Lung (tissue), 12 donors: ENCODE measurements around the gene GLB1L3. TPM values are rescaled to one million over a fixed set of nuclear protein-coding genes. Genes with fewer than 3 reads are reported as not detected.

Experiments used
- ATAC-seq: fragments of 200-7000 bp; cut with Tn5 transposase; one replicate; pipeline ENCODE4 v1.9.1; 2020; ENCODE audit warnings: moderate number of reproducible peaks; ENCODE audit not compliant: insufficient read depth, low FRiP score
- DNase-seq, 3 donors: peaks; one replicate each; pipeline ENCODE4 v3.0.0-alpha.2; 2013 to 2017
- H3K27ac ChIP-seq, 2 donors: one replicate each; pipeline ENCODE4 v1.5.1; 2013; ENCODE audit warnings: mild to moderate bottlenecking in 2 of 2, moderate library complexity in 2 of 2, control low read depth in 1 of 2, inconsistent platforms in 1 of 2, low read depth in 1 of 2, low read length in 1 of 2
- H3K27me3 ChIP-seq, 3 donors: one replicate each; pipeline ENCODE4 v1.5.1; 2013; ENCODE audit warnings: low read length in 2 of 3; ENCODE audit not compliant: control insufficient read depth in 3 of 3, insufficient read depth in 3 of 3
- H3K36me3 ChIP-seq, 4 donors: one replicate each; pipeline ENCODE4 v1.5.1; 2013; ENCODE audit warnings: low read length in 4 of 4, mild to moderate bottlenecking in 1 of 4, moderate library complexity in 1 of 4; ENCODE audit not compliant: control insufficient read depth in 4 of 4, insufficient read depth in 4 of 4
- H3K4me1 ChIP-seq, 5 donors: one replicate each; pipeline ENCODE4 v1.5.1; 2013; ENCODE audit warnings: low read length in 5 of 5, mild to moderate bottlenecking in 2 of 5, moderate library complexity in 1 of 5; ENCODE audit not compliant: control insufficient read depth in 5 of 5, insufficient read depth in 5 of 5
- H3K4me3 ChIP-seq: one replicate; pipeline ENCODE4 v1.5.1; 2013; ENCODE audit warnings: mild to moderate bottlenecking, control low read depth, moderate library complexity
- H3K9ac ChIP-seq, 2 donors: one replicate each; pipeline ENCODE4 v1.5.1; 2013; ENCODE audit warnings: low read length in 2 of 2, control low read depth in 1 of 2; ENCODE audit not compliant: insufficient read depth in 1 of 2
- H3K9me3 ChIP-seq, 4 donors: one replicate each; pipeline ENCODE4 v1.5.1; 2013; ENCODE audit warnings: low read length in 3 of 4, mild to moderate bottlenecking in 1 of 4, moderate library complexity in 1 of 4; ENCODE audit not compliant: control insufficient read depth in 4 of 4, insufficient read depth in 3 of 4
- WGBS, 2 donors: extraction: QIAGEN DNeasy Blood & Tissue Kit; methylation state at CpG; one replicate each; pipeline ENCODE4 v1.1.7; 2013; 5-methylcytosine and 5-hydroxymethylcytosine counted together
- polyA plus RNA-seq, 2 donors: library from polyadenylated mRNA; stranded (reverse); fragments of 200-250 nt; gene quantifications; one replicate each; pipeline ENCODE4 v1.2.1, GENCODE V29; 2013
- total RNA-seq, 2 donors: library from RNA; depleted of rRNA in 1 of 2; stranded (reverse); fragments of >200 nt in 1 of 2; gene quantifications; one replicate each; pipeline ENCODE4 v1.2.1, GENCODE V29; 2014 to 2021
- TF ChIP-seq, protein P1 (sequence below): IDR thresholded peaks from 2 replicates; pipeline ENCODE4 v1.5.1; 2012; ENCODE audit warnings: mild to moderate bottlenecking; ENCODE audit errors: control extremely low read depth, extremely low read depth
- donor health status: control.
- donor health status: control.
- donor health status: Bipolar disorder and iron deficiency.
- donor health status: healthy.
- donor health status: DM: yes; HTN: yes; CAD: no.

GLB1L3 gene
- total and polyA plus RNA-seq, 4 donors: 0.06 to 0.29 (median 0.18) TPM; not detected in 1

DNA sequence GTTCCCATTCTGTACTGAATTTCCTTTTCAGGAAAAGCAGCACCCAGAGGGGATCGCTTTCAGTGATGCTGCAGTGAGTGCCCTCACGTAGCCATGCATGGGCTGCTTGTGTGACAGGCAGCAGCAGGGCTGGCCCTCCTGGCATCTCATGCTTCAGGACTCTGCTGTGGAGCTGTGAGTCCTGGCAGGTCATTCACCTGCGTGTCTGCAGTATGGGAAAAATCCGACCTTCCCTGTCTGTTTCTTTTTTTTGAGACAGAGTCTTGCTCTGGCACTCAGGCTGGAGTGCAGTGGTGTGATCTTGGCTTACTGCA lies 69.0 kb downstream of the GLB1L3 start:
- ATAC-seq: no peak
- Histone ChIP-seq H3K27ac (no peak overlapping the region), H3K4me1 (no peaks in the 10 kb centered on the region), H3K36me3 (no peaks in the 10 kb centered on the region), H3K9ac (no peak overlapping the region), H3K27me3 (no peaks in the 10 kb centered on the region), H3K4me3 (no peak overlapping the region), H3K9me3 (no peaks in the 10 kb centered on the region)
- TF ChIP-seq, protein P1, sequence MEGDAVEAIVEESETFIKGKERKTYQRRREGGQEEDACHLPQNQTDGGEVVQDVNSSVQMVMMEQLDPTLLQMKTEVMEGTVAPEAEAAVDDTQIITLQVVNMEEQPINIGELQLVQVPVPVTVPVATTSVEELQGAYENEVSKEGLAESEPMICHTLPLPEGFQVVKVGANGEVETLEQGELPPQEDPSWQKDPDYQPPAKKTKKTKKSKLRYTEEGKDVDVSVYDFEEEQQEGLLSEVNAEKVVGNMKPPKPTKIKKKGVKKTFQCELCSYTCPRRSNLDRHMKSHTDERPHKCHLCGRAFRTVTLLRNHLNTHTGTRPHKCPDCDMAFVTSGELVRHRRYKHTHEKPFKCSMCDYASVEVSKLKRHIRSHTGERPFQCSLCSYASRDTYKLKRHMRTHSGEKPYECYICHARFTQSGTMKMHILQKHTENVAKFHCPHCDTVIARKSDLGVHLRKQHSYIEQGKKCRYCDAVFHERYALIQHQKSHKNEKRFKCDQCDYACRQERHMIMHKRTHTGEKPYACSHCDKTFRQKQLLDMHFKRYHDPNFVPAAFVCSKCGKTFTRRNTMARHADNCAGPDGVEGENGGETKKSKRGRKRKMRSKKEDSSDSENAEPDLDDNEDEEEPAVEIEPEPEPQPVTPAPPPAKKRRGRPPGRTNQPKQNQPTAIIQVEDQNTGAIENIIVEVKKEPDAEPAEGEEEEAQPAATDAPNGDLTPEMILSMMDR: no peak
- WGBS, 2 donors: 83 to 90% methylated on average over 4 of the region's 4 CpGs
- DNase-seq: no peak

DNA sequence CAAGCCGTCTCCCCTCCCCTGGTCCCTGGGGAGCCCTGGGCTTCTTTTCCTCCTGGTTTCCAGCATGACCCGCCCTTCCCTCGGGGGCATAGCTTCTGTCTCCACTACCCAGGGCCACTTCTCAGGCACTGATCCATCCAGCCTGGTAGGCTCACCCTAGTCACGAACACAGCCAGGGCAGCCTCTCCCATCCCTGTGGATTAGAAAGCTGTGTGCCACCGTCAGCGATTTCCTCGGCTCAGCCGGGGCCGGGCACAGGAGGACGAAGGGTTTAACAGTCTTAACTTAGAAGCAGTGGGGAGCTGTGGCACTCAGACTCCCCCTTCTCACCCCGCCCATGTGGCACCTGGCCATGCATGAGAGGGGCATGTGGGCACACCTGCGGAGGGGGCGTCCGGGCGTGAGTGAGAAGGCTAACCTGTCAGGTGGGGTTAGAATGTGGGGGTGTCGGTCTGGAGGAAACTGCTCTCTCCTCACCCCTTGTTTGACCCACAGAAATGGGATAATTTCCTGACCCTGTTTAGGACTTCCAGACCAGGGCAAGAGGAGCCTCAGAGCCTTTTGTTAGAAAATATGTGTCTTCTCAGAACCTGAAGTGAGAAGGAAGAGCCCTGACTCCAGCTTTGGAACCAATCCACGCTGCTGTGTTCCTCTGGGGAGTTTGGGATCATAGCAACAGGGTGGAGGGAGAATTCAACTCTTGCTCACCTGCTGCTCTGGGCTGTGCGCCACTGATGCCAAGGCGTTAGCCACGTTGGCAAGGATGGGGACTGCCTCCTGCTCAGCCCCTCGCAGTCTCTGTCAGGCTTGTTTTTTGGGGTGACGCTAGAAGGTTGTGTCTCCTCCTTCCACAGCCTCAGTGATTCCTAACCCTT lies 70.2 kb downstream of the GLB1L3 start:
- Histone ChIP-seq H3K27me3 (no peaks in the 10 kb centered on the region), H3K9me3 (no peaks in the 10 kb centered on the region), H3K4me1 (no peaks in the 10 kb centered on the region), H3K36me3 (no peaks in the 10 kb centered on the region), H3K27ac (no peak overlapping the region), H3K4me3 (no peak overlapping the region), H3K9ac (no peak overlapping the region)
- no peak for DNase-seq
- WGBS, 2 donors: 79 to 89% methylated on average over 22 of the region's 22 CpGs
- TF ChIP-seq, protein P1: no peak
- no peak for ATAC-seq

DNA sequence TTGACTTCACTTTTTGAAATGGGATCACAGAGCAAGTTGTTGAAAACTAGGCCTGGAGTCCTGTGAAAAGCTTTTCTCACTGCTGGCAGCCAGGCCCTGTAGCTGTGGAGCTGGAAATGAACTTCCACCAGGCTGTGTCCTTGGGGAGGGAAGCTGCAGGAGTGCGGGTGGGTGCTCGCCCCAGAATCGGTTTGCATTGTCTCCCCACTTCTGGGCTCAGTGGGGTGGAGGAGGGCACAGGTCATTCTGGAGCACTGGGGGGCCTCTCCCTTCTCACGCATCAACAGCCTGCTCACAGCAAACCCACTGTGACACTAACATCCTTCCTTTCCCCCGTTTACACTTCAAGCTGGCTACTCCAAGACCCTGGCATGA lies 70.8 kb downstream of the GLB1L3 start:
- TF ChIP-seq, protein P1: no peak
- Histone ChIP-seq H3K27me3 (no peaks in the 10 kb centered on the region), H3K9me3 (no peaks in the 10 kb centered on the region), H3K4me1 (no peaks in the 10 kb centered on the region), H3K36me3 (no peaks in the 10 kb centered on the region), H3K9ac (no peak overlapping the region), H3K4me3 (no peak overlapping the region), H3K27ac (no peak overlapping the region)
- WGBS, 2 donors: 79 to 87% methylated on average over 5 of the region's 5 CpGs
- no peak for ATAC-seq
- no peak for DNase-seq

DNA sequence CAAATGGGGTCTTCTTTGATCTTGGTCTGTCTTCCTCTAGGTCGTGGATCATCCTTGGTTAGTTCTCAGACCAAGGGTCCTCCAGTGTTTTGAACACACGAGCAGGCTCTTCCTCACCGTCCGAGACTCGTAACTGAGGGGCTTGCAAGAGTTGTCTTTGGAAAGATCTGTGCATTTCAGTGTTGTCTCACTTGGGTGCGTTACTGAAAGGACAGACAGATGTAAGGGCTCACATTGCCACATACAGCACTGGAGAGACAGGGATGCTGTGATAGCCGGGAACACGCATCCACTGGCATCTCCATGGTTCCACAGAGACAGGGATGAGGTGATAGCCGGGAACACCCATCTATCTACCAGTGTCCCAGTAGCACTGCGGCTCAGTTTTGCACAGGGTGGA lies 71.3 kb downstream of the GLB1L3 start:
- ATAC-seq: no peak
- no peak overlapping the region for H3K4me3 ChIP-seq
- no peak for DNase-seq

More for the DNA sequence above, 71.3 kb downstream of the GLB1L3 start:
- Histone ChIP-seq H3K9ac (no peak overlapping the region), H3K36me3 (no peaks in the 10 kb centered on the region), H3K27me3 (no peaks in the 10 kb centered on the region), H3K4me1 (no peaks in the 10 kb centered on the region), H3K27ac (no peak overlapping the region), H3K9me3 (no peaks in the 10 kb centered on the region)
- TF ChIP-seq, protein P1: no peak
- 89 to 90% methylated on average over 10 of the region's 10 CpGs for WGBS, 2 donors
